ENCODE measurements around the gene APOB. TPM values are rescaled to one million over a fixed set of nuclear protein-coding genes. Genes with fewer than 3 reads are reported as not detected.

The APOB gene
- total RNA-seq, 1 experiment from 2014 or later, result 1.5 TPM

- no peak for TF ChIP-seq PREB (CRISPR knock-in tag; IDR thresholded peaks at IDR 0.05; ENCODE audit: borderline replicate concordance)
- TF ChIP-seq ZNF317 (CRISPR knock-in tag; IDR thresholded peaks at IDR 0.05; ENCODE audit: borderline replicate concordance, low read depth), result no peak
- TF ChIP-seq FOXP4 (CRISPR knock-in tag; IDR thresholded peaks at IDR 0.05), result no peak
- no peak for TF ChIP-seq JAZF1 (CRISPR knock-in tag; IDR thresholded peaks at IDR 0.05)
- no peak for TF ChIP-seq IRF1 (CRISPR knock-in tag; IDR thresholded peaks at IDR 0.05)
- no peak for TF ChIP-seq ARID4B (CRISPR knock-in tag; IDR thresholded peaks at IDR 0.05; ENCODE audit: borderline replicate concordance)
- TF ChIP-seq SOX15 (CRISPR knock-in tag; IDR thresholded peaks at IDR 0.05), result no peak
- no peak for TF ChIP-seq ZNF425 (CRISPR knock-in tag; conservative IDR thresholded peaks at IDR 0.05)
These were observed 61.0 kb downstream of the APOB start (continued) for GRCh38 chr2:20982861-20983260.

- POLR2A ChIA-PET, result no interaction called here
- Mint-ChIP-seq H3K4me3 (no peak overlapping the region), H3K27me3 (ENCODE audit: low read depth) (no peaks in the 10 kb centered on the region; the same call in 1 of the 2 replicates), H3K27ac (no peak overlapping the region), H3K9me3 (no peaks in the 10 kb centered on the region), H3K36me3 (no peaks in the 10 kb centered on the region), H3K4me1 (no peaks in the 10 kb centered on the region)
- CTCF ChIA-PET, result interaction anchor here (1.4 kb wide), 1 partner anchor 15 kb away, joined by 5 read pairs; no protein-coding TSS in a partner anchor
- no peak for DNase-seq (ENCODE audit: low spot score)
- ATAC-seq, result no peak
- no peak for TF ChIP-seq IRF1 (CRISPR knock-in tag; IDR thresholded peaks at IDR 0.05)
- no peak for TF ChIP-seq GTF2I (CRISPR knock-in tag; conservative IDR thresholded peaks at IDR 0.05)
- TF ChIP-seq RORB (CRISPR knock-in tag; IDR thresholded peaks at IDR 0.05), result no peak
- TF ChIP-seq ZNF425 (CRISPR knock-in tag; conservative IDR thresholded peaks at IDR 0.05), result no peak
- TF ChIP-seq ZBTB43 (CRISPR knock-in tag; IDR thresholded peaks at IDR 0.05), result no peak
- TF ChIP-seq ZNF121 (CRISPR knock-in tag; IDR thresholded peaks at IDR 0.05), result no peak
- TF ChIP-seq MYBL2 (CRISPR knock-in tag; IDR thresholded peaks at IDR 0.05), result no peak
- TF ChIP-seq ZNF219 (CRISPR knock-in tag; IDR thresholded peaks at IDR 0.05; ENCODE audit: borderline replicate concordance), result no peak
- TF ChIP-seq ZNF416 (CRISPR knock-in tag; IDR thresholded peaks at IDR 0.05), result no peak
- no peak for TF ChIP-seq E2F1 (CRISPR knock-in tag; IDR thresholded peaks at IDR 0.05)
- no peak for TF ChIP-seq FOXJ3 (CRISPR knock-in tag; IDR thresholded peaks at IDR 0.05; ENCODE audit: borderline replicate concordance)
These were observed 66.2 kb downstream of the APOB start for GRCh38 chr2:20977520-20978180.
